ENCODE data around the gene MYL7. TPM values are rescaled to one million over a fixed set of nuclear protein-coding genes. Genes with fewer than 3 reads are reported as not detected.

Gene MYL7
- total RNA-seq, 1 experiment from 2014 or later: not detected

DNA sequence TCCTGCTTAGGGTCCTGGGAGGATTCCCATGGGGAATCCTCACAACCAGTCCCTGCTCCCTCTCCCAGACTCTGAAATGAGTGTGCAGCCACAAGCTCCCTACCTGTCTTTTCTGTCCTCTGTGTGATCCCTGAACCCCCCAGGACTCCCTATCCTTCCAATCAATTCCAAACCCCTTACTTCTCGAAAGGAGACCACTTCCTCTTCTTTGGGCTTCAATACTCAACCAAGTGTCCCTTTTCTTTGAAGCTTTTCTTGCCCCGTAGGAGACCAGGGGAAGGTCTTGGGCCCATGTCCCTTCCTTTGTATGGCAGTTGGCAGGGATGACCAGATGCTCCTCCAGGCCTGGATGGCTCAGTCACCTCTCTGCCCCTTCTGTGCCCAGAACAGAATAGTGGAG lies 35.3 kb downstream of the MYL7 start:
- no TSS peak for BruUV-seq (replicated peaks)
- Histone ChIP-seq H3K4me2 (ENCODE audit: low read length) (no peak overlapping the region), H4K20me1 (ENCODE audit: insufficient read depth) (no peaks in the 10 kb centered on the region), H3K79me2 (ENCODE audit: insufficient read depth, low read length) (no peaks in the 10 kb centered on the region), H3K4me1 (ENCODE audit: control insufficient read depth in 1 of 2, insufficient read depth in 2 of 2, low read length in 2 of 2) (peaks cover 0 to 6% of the 10 kb centered on the region in 2 experiments; a peak in 2 of 4 replicates), H3K9me3 (ENCODE audit: control insufficient read depth in 1 of 2, insufficient read depth in 1 of 2, low read depth in 1 of 2, low read length in 2 of 2) (no peaks in the 10 kb centered on the region), H2AFZ (ENCODE audit: low read depth, low read length, poor library complexity, severe bottlenecking) (no peak overlapping the region), H3K9ac (ENCODE audit: low read length) (no peak overlapping the region), H3K36me3 (ENCODE audit: control insufficient read depth in 1 of 2, insufficient read depth in 2 of 2, low read length in 2 of 2) (no peaks in the 10 kb centered on the region), H3K27ac (ENCODE audit: low read depth, low read length) (no peak overlapping the region), H3K9me2 (ENCODE audit: insufficient read depth) (no peaks in the 10 kb centered on the region), H3K27me3 (ENCODE audit: insufficient read depth, low read length) (no peaks in the 10 kb centered on the region), H3K4me3 (replicated peaks in 1 of 2; ENCODE audit: low read depth in 1 of 2, low read length in 2 of 2) (no peak overlapping the region)
- TF ChIP-seq ZNF274 (IDR thresholded peaks at IDR 0.05; ENCODE audit: low read depth, low read length): no peak
- TF ChIP-seq SIN3A (IDR thresholded peaks at IDR 0.05; ENCODE audit: low read depth): no peak
- TF ChIP-seq, protein P1, sequence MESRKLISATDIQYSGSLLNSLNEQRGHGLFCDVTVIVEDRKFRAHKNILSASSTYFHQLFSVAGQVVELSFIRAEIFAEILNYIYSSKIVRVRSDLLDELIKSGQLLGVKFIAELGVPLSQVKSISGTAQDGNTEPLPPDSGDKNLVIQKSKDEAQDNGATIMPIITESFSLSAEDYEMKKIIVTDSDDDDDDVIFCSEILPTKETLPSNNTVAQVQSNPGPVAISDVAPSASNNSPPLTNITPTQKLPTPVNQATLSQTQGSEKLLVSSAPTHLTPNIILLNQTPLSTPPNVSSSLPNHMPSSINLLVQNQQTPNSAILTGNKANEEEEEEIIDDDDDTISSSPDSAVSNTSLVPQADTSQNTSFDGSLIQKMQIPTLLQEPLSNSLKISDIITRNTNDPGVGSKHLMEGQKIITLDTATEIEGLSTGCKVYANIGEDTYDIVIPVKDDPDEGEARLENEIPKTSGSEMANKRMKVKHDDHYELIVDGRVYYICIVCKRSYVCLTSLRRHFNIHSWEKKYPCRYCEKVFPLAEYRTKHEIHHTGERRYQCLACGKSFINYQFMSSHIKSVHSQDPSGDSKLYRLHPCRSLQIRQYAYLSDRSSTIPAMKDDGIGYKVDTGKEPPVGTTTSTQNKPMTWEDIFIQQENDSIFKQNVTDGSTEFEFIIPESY (IDR thresholded peaks at IDR 0.05; ENCODE audit: extremely low read depth, insufficient replicate concordance, low read length): no peak
- RAD21 ChIA-PET (ENCODE audit: low non-redundant PET in 1 of 2, low total read pairs in 2 of 2, uncharacterized antibody in 2 of 2, unreplicated experiment in 2 of 2): no interaction called here
- CTCF ChIA-PET: no interaction called here
- DNase-seq (ENCODE audit: low read depth, low spot score) (no peak), ATAC-seq (no peak)
- intact Hi-C loops (cut with micrococcal nuclease): no loop called here
- POLR2A ChIA-PET: no interaction called here

DNA sequence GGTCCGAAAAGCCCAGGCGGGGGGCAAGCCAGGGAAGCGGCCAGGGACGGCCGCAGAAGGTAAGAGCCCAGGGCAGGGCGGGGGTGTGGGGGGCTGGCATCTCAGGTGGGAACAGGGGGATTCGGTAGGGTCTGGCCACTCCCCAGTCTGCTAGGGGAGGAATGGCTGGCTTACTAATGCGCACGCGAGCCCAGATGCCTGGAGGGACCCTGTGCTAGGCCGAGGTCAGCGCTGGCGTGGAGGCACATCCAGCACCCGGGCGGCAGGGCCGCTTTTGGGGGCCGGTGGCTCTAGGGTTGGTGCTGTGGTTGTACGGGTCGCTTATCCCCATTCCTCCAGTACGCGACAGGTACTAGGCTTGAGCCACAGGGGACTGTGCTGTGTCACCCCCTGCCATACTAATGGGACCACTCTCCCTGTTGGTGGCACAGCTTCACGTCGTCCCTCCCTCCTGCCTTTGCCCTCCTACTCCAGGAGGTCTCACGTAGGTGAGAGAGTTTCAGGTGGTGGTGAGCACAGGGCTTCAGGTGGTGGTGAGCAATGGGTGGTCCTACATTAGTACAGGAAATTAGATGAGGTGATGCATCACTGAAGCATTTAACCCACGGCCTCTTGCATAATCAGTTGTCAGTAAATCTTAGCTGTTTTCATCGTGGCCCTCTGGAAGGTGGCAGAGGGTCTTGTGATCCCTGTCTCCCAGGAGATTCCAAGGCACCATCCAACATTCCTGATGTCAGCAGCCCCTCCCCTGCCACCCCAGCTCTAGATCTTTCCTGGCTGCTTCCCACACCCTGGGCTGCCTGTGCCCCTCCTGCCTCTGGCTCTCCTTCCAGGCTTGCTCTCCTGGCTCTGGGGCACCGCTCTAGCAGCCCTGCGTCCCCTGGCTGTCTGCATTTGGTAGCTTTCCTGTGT lies 36.0 kb downstream of the MYL7 start:
- Histone ChIP-seq H3K9me2 (ENCODE audit: insufficient read depth) (no peaks in the 10 kb centered on the region), H3K36me3 (ENCODE audit: control insufficient read depth in 1 of 2, insufficient read depth in 2 of 2, low read length in 2 of 2) (no peaks in the 10 kb centered on the region), H4K20me1 (ENCODE audit: insufficient read depth) (no peaks in the 10 kb centered on the region), H3K4me3 (replicated peaks in 1 of 2; ENCODE audit: low read depth in 1 of 2, low read length in 2 of 2) (no peak overlapping the region), H3K9ac (ENCODE audit: low read length) (no peak overlapping the region), H3K79me2 (ENCODE audit: insufficient read depth, low read length) (no peaks in the 10 kb centered on the region), H3K4me2 (ENCODE audit: low read length) (no peak overlapping the region), H3K4me1 (ENCODE audit: control insufficient read depth in 1 of 2, insufficient read depth in 2 of 2, low read length in 2 of 2) (peaks cover 0 to 6% of the 10 kb centered on the region in 2 experiments; a peak in 2 of 4 replicates), H3K27ac (ENCODE audit: low read depth, low read length) (no peak overlapping the region), H3K27me3 (ENCODE audit: insufficient read depth, low read length) (no peaks in the 10 kb centered on the region), H2AFZ (ENCODE audit: low read depth, low read length, poor library complexity, severe bottlenecking) (no peak overlapping the region), H3K9me3 (ENCODE audit: control insufficient read depth in 1 of 2, insufficient read depth in 1 of 2, low read depth in 1 of 2, low read length in 2 of 2) (no peaks in the 10 kb centered on the region)
- BruUV-seq (replicated peaks): no TSS peak
- ATAC-seq: no peak
- no peak for DNase-seq (ENCODE audit: low read depth, low spot score)
- ChIA-PET POLR2A (no interaction called here), RAD21 (ENCODE audit: low non-redundant PET in 1 of 2, low total read pairs in 2 of 2, uncharacterized antibody in 2 of 2, unreplicated experiment in 2 of 2) (no interaction called here), CTCF (no interaction called here)
- TF ChIP-seq SIN3A (IDR thresholded peaks at IDR 0.05; ENCODE audit: low read depth): no peak
- intact Hi-C loops (cut with micrococcal nuclease): no loop called here

Measured in HCT116 (cell line).